ENCODE data around the gene MOB4. TPM values are rescaled to one million over a fixed set of nuclear protein-coding genes. Genes with fewer than 3 reads are reported as not detected.

The MOB4 gene
- total RNA-seq, 4 donors from 2014 or later: 20.3 to 27.3 (median 23.6) TPM

Small RNA genes lying within 50 kb of the gene (small RNA-seq; reads per million reads assigned to genes)
- not detected for gene AC020550.1

Other genes with a start within 250 kb of the MOB4 start
- gene ANKRD44, start 205.3 kb upstream of the MOB4 start, total RNA-seq: 10 to 100 TPM; 18.4 to 56.3 (median 30.1) TPM
- 100 to 1,000 TPM; 257 to 444 (median 292) TPM for gene SF3B1, start 81.0 kb upstream of the MOB4 start, total RNA-seq
- gene COQ10B, start 62.5 kb upstream of the MOB4 start, total RNA-seq: 10 to 100 TPM; 27.0 to 47.7 (median 37.0) TPM
- 100 to 1,000 TPM; 138 to 643 (median 306) TPM for gene HSPD1, start 16.2 kb upstream of the MOB4 start, total RNA-seq
- gene HSPE1, start 15.7 kb upstream of the MOB4 start, total RNA-seq: 100 to 1,000 TPM in 3 of 4 donors, 10 to 100 TPM in 1; 86.5 to 352 (median 177) TPM
- 10 to 100 TPM in 2 of 4 donors, 1 to 10 TPM in 2; 5.3 to 27.3 (median 14.0) TPM for gene RFTN2, start 159.5 kb downstream of the MOB4 start, total RNA-seq
- 10 to 100 TPM in 1 of 4 donors, 1 to 10 TPM in 3; 5.4 to 24.9 (median 7.5) TPM for gene MARS2, start 189.3 kb downstream of the MOB4 start, total RNA-seq